ENCODE data around the gene TMEM108. TPM values are rescaled to one million over a fixed set of nuclear protein-coding genes. Genes with fewer than 3 reads are reported as not detected.

Gene TMEM108
- total RNA-seq, 1 donor from 2014 or later, result 0.07 TPM

GRCh38 chr3:133371676-133372075 lies 333.5 kb downstream of the TMEM108 start:
- intact Hi-C loops (cut with micrococcal nuclease), result no loop called here
- Mint-ChIP-seq H3K36me3 (ENCODE audit: low read depth) (no peaks in the 10 kb centered on the region), H3K27ac (no peak overlapping the region), H3K4me3 (ENCODE audit: low read depth) (no peak overlapping the region), H3K4me1 (ENCODE audit: low read depth) (no peaks in the 10 kb centered on the region), H3K9me3 (no peaks in the 10 kb centered on the region), H3K27me3 (ENCODE audit: low read depth) (no peaks in the 10 kb centered on the region)
- DNase-seq (ENCODE audit: low spot score), result no peak

GRCh38 chr3:133374708-133375402 lies 336.7 kb downstream of the TMEM108 start:
- Mint-ChIP-seq H3K4me3 (ENCODE audit: low read depth) (no peak overlapping the region), H3K27ac (no peak overlapping the region), H3K36me3 (ENCODE audit: low read depth) (no peaks in the 10 kb centered on the region), H3K9me3 (no peaks in the 10 kb centered on the region), H3K27me3 (ENCODE audit: low read depth) (no peaks in the 10 kb centered on the region), H3K4me1 (ENCODE audit: low read depth) (no peaks in the 10 kb centered on the region)
- intact Hi-C loops (cut with micrococcal nuclease), result no loop called here
- no peak for DNase-seq (ENCODE audit: low spot score)

GRCh38 chr3:133375403-133375745 lies 337.2 kb downstream of the TMEM108 start:
- Mint-ChIP-seq H3K27ac (no peak overlapping the region), H3K4me1 (ENCODE audit: low read depth) (no peaks in the 10 kb centered on the region), H3K27me3 (ENCODE audit: low read depth) (no peaks in the 10 kb centered on the region), H3K9me3 (no peaks in the 10 kb centered on the region), H3K4me3 (ENCODE audit: low read depth) (no peak overlapping the region), H3K36me3 (ENCODE audit: low read depth) (no peaks in the 10 kb centered on the region)
- DNase-seq (ENCODE audit: low spot score), result no peak
- intact Hi-C loops (cut with micrococcal nuclease), result no loop called here

- Mint-ChIP-seq H3K27ac (no peak overlapping the region), H3K27me3 (ENCODE audit: low read depth) (no peaks in the 10 kb centered on the region), H3K36me3 (ENCODE audit: low read depth) (no peaks in the 10 kb centered on the region), H3K9me3 (no peaks in the 10 kb centered on the region), H3K4me1 (ENCODE audit: low read depth) (no peaks in the 10 kb centered on the region), H3K4me3 (ENCODE audit: low read depth) (no peak overlapping the region)
- DNase-seq (ENCODE audit: low spot score), result no peak
- intact Hi-C loops (cut with micrococcal nuclease), result no loop called here
Measured at GRCh38 chr3:133376810-133377209, 338.6 kb downstream of the TMEM108 start.

GRCh38 chr3:133377396-133377795 lies 339.2 kb downstream of the TMEM108 start:
- no peak overlapping the region for H3K4me3 Mint-ChIP-seq (ENCODE audit: low read depth)
- H3K36me3 Mint-ChIP-seq (ENCODE audit: low read depth), result no peaks in the 10 kb centered on the region
- H3K9me3 Mint-ChIP-seq, result no peaks in the 10 kb centered on the region
- no peaks in the 10 kb centered on the region for H3K27me3 Mint-ChIP-seq (ENCODE audit: low read depth)
- intact Hi-C loops (cut with micrococcal nuclease), result no loop called here
- H3K27ac Mint-ChIP-seq, result no peak overlapping the region
- H3K4me1 Mint-ChIP-seq (ENCODE audit: low read depth), result no peaks in the 10 kb centered on the region
- DNase-seq (ENCODE audit: low spot score), result no peak

- Mint-ChIP-seq H3K27me3 (ENCODE audit: low read depth) (peaks cover 1% of the 10 kb centered on the region), H3K9me3 (no peaks in the 10 kb centered on the region), H3K4me1 (ENCODE audit: low read depth) (no peaks in the 10 kb centered on the region), H3K4me3 (ENCODE audit: low read depth) (no peak overlapping the region), H3K36me3 (ENCODE audit: low read depth) (no peaks in the 10 kb centered on the region), H3K27ac (no peak overlapping the region)
- DNase-seq (ENCODE audit: low spot score), result no peak
- intact Hi-C loops (cut with micrococcal nuclease), result no loop called here
Measured at GRCh38 chr3:133379926-133380325, 341.7 kb downstream of the TMEM108 start.

- peaks cover 2% of the 10 kb centered on the region for H3K27me3 Mint-ChIP-seq (ENCODE audit: low read depth)
- no peaks in the 10 kb centered on the region for H3K9me3 Mint-ChIP-seq
- H3K27ac Mint-ChIP-seq, result no peak overlapping the region
- no peak overlapping the region for H3K4me3 Mint-ChIP-seq (ENCODE audit: low read depth)
- H3K4me1 Mint-ChIP-seq (ENCODE audit: low read depth), result no peaks in the 10 kb centered on the region
- DNase-seq (ENCODE audit: low spot score), result no peak
- no peaks in the 10 kb centered on the region for H3K36me3 Mint-ChIP-seq (ENCODE audit: low read depth)
- intact Hi-C loops (cut with micrococcal nuclease), result no loop called here
Measured at GRCh38 chr3:133380481-133381225, 342.5 kb downstream of the TMEM108 start.

- no peaks in the 10 kb centered on the region for H3K36me3 Mint-ChIP-seq (ENCODE audit: low read depth)
- no peaks in the 10 kb centered on the region for H3K4me1 Mint-ChIP-seq (ENCODE audit: low read depth)
- DNase-seq (ENCODE audit: low spot score), result no peak
- intact Hi-C loops (cut with micrococcal nuclease), result no loop called here
- H3K27ac Mint-ChIP-seq, result no peak overlapping the region
- peaks cover 4% of the 10 kb centered on the region for H3K27me3 Mint-ChIP-seq (ENCODE audit: low read depth)
- H3K9me3 Mint-ChIP-seq, result no peaks in the 10 kb centered on the region
- H3K4me3 Mint-ChIP-seq (ENCODE audit: low read depth), result no peak overlapping the region
Measured at GRCh38 chr3:133381346-133382109, 343.3 kb downstream of the TMEM108 start.

GRCh38 chr3:133383175-133383574 lies 345.0 kb downstream of the TMEM108 start:
- no peak for DNase-seq (ENCODE audit: low spot score)
- Mint-ChIP-seq H3K4me3 (ENCODE audit: low read depth) (no peak overlapping the region), H3K36me3 (ENCODE audit: low read depth) (no peaks in the 10 kb centered on the region), H3K4me1 (ENCODE audit: low read depth) (no peaks in the 10 kb centered on the region), H3K27me3 (ENCODE audit: low read depth) (peaks cover 4% of the 10 kb centered on the region), H3K9me3 (no peaks in the 10 kb centered on the region), H3K27ac (no peak overlapping the region)
- intact Hi-C loops (cut with micrococcal nuclease), result no loop called here

GRCh38 chr3:133383741-133384140 lies 345.6 kb downstream of the TMEM108 start:
- Mint-ChIP-seq H3K27ac (no peak overlapping the region), H3K4me1 (ENCODE audit: low read depth) (no peaks in the 10 kb centered on the region), H3K36me3 (ENCODE audit: low read depth) (no peaks in the 10 kb centered on the region), H3K4me3 (ENCODE audit: low read depth) (no peak overlapping the region), H3K27me3 (ENCODE audit: low read depth) (peaks cover 4% of the 10 kb centered on the region), H3K9me3 (no peaks in the 10 kb centered on the region)
- no peak for DNase-seq (ENCODE audit: low spot score)
- intact Hi-C loops (cut with micrococcal nuclease), result loop anchor here (1.0 kb wide), 2 partner anchors 342 to 657 kb away; no protein-coding TSS in a partner anchor

GRCh38 chr3:133384331-133385027 lies 346.3 kb downstream of the TMEM108 start:
- no peaks in the 10 kb centered on the region for H3K36me3 Mint-ChIP-seq (ENCODE audit: low read depth)
- no peak for DNase-seq (ENCODE audit: low spot score)

GRCh38 chr3:133386876-133387275 lies 348.7 kb downstream of the TMEM108 start:
- no peak overlapping the region for H3K27ac Mint-ChIP-seq
- H3K27me3 Mint-ChIP-seq (ENCODE audit: low read depth), result peaks cover 6% of the 10 kb centered on the region
- no peaks in the 10 kb centered on the region for H3K36me3 Mint-ChIP-seq (ENCODE audit: low read depth)
- no peaks in the 10 kb centered on the region for H3K4me1 Mint-ChIP-seq (ENCODE audit: low read depth)
- intact Hi-C loops (cut with micrococcal nuclease), result no loop called here
- no peak overlapping the region for H3K4me3 Mint-ChIP-seq (ENCODE audit: low read depth)
- no peak for DNase-seq (ENCODE audit: low spot score)
- H3K9me3 Mint-ChIP-seq, result no peaks in the 10 kb centered on the region

More at GRCh38 chr3:133384331-133385027, 346.3 kb downstream of the TMEM108 start:
- Mint-ChIP-seq H3K27ac (no peak overlapping the region), H3K4me3 (ENCODE audit: low read depth) (no peak overlapping the region), H3K9me3 (no peaks in the 10 kb centered on the region), H3K27me3 (ENCODE audit: low read depth) (peaks cover 6% of the 10 kb centered on the region), H3K4me1 (ENCODE audit: low read depth) (no peaks in the 10 kb centered on the region)
- intact Hi-C loops (cut with micrococcal nuclease), result loop anchor here (1.0 kb wide), 2 partner anchors 343 to 658 kb away; no protein-coding TSS in a partner anchor
